NCI-H1417 (cell line): ENCODE data around the gene GPR15.
A peak's percentile ranks its signal among the peaks of the same experiment; 100 is the strongest.
"Not testable (repeated sequence)": the region's sequence is repeated elsewhere in the genome, so short reads cannot be mapped to it uniquely, and the experiment has no call there.

Experiments used
- DNase-seq, 3 experiments: peaks; one replicate each; lab custom pipeline; 2025; lab: John Stamatoyannopoulos, UW

The GPR15 gene

DNA sequence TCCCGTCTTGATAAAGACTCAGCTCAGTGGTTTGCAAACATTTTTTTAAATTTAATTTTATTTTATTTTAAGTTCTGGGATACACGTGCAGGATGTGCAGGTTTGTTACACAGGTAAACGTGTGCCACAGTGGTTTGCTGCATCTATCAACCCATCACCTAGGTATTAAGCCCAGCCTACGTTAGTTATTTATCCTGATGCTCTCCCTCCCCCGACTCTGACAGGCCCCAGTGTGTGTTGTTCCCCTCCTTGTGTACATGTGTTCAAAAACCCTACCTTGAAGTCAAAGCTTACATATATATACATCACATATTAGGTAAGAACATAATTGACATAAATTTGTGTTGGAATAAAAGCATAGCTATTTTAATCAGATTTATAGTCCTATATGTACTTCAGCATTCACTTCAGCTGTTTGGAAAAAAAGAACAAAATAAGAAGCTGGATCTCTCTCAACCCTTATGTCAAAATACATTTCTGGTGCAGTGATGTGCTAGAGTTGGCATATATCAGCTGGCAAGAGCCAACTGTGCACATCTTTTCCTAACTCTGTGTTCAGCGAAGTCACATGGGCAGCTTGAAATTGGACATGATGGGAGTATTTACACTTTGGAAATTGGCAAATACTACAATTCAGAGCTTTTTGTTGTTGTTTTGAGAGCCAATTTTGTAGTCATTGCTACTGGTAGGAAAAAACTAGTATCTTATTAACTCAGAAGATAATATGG is 26.5 kb downstream of the GPR15 start:
- no peak for DNase-seq

DNA sequence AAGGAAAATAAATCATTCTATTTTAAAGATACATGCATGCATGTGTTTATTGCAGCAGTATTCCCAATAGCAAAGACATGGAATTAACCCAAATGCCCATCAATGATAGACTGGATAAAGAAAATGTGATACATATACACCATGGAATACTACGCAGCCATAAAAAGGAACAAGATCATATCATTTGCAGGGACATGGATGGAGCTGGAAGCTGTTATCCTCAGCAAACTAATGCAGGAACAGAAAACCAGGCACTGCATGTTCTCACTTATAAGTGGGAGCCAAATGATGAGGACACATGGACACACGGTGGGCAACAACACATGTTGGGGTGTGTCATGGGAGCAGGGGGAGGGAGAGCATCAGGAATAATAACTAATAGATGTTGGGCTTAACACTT is 28.0 kb downstream of the GPR15 start:
- not testable (repeated sequence) for DNase-seq

DNA sequence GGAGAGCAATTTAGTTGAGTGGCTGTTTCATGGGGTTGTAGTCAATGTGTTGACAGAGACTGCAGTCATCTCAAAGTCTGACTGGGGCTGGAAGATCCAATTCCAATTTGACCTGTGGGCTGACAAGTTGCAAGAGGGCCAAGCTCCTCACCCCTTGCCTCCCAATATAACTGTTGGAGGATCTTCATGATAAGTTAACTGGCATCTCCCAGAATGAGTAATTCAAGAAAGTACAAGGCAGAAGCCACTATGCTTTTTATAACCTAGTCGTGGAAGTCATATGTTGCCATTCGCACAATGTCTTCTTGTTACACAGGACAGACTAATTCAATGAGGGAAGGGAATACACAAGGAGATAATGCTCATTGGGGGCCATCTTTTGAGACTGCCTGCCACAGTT is 29.1 kb downstream of the GPR15 start:
- no peak for DNase-seq

DNA sequence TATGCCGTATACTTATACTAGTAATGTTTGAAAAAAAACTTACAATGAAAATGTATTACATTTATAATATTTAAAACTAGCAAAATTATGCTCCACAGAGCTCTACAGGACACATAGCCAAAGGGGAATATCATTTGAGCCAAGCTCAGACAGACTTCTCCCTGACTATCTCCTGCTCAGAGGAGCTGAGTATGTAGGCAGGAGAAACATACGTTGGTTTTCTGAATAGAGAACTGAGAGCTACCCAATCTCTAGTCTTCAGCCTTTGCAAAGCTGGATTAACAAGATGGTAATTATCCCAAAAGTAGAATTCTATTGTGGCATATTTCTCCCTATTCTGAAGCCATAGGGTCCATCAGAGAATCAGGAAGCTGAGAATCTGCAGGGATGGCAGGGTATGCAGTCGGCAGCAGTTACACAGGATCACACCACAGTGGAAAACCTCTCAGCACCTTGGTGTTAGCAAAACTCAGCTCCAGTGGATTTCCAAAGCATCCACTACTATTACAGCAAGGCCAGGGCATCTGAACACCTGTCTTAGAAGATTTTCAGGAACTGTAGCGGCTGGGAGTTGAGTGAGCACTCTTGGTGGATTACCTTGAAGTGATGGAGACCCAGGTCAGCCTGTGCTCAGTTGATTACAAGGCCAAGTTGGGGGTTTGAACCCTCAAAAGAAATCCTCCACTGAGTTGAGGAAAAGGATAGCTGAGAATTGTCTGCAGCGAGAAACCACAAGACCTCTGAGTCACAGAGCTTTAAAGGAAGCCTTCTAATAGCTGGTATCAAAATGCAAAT is 30.1 kb downstream of the GPR15 start:
- DNase-seq, result no peak

DNA sequence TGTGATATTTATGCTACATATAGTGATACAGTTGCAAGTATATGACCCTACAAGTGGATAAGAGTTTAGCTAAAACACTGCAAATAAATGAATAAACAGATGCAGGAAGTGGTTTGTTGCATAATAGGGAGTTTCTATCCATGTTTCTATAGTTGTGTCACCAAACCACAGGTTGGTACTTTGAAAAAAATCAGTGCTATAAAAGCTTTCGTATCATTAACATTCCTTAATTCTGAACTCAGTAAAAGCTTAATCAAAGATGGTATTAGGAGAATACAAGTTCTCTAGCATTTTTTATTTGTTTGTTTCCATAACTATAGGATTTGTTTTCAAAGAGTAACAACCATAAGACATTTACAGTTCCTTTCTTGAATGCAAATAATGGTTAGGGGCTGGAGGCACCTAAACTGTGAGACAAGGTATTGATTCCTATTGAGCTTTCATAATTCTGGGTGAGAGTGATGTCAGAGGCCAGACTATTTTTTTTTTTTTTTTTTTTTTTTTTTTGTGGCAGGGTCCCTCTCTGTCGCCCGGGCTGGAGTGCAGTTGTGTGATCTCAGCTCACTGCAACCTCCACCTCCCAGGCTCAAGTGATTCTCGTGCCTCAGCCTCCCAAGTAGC is 32.0 kb downstream of the GPR15 start:
- DNase-seq, result no peak

DNA sequence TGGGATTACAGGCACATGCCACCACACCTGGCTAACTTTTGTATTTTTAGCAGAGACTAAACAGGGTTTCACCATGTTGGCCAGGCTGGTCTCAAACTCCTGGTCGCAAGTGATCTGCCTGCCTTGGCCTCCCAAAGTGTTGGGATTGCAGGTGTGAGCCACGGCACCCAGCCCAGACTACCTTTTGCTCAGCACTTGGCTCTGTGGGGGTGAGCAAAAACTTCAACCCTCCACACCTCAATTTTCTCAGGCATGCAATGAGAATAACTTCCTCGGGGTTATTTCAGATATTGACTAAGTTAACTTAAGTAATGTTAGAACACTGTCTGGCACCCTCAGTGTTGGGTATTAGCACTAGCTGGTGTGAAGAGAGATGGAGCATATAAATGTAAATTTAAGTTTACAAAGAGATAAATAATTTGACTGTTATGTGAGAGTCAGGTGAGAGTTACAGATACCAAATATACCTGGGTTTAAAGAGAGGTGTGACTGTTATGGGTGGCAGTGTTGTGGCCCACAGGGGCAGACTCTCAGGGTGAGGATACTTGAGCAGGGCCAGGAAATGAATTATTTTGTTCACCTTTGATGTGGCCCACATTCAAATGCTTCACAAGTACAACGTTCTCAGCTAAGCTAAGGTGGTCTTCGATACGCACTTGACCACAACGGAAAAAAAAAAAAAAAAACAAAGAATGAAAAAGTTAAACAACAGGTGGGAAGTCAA is 32.7 kb downstream of the GPR15 start:
- DNase-seq, result no peak

DNA sequence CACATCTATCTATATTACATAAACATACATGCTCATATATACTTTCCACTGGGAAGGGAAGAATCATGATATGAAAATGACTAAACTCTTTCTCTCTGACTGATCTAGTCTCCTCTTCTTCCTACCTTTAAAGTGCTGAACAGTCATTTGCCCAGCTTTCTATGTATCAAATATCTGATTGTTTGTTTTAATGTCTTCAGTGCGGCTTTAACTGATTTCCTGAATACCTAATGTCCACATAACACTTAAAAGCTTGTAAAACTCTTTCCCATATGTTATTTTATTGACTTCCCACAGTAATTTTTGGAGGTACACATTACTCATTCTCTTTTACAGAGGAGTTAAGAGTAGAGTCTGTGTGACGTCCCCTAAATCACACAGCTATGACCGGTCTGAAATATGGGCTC is 33.5 kb downstream of the GPR15 start:
- DNase-seq, result no peak

DNA sequence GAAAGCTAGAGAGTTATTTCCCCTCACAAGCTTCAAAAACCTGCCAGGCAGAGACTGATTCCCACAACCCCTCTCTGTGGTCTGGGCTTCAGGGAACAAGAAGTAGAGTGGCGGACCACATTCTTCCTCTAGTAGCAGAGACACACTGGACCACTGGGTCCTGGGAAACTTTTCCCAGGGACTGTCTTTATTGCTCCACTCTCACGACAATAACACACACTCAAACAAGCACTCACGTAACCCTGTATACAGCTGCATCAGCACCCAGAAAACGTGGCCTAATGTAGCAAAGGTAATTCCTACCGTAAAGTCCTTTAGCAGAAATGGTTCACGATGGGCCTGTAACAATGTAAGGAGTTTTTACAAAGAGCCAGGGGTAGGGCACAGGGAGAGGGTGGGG is 34.1 kb downstream of the GPR15 start:
- no peak for DNase-seq

DNA sequence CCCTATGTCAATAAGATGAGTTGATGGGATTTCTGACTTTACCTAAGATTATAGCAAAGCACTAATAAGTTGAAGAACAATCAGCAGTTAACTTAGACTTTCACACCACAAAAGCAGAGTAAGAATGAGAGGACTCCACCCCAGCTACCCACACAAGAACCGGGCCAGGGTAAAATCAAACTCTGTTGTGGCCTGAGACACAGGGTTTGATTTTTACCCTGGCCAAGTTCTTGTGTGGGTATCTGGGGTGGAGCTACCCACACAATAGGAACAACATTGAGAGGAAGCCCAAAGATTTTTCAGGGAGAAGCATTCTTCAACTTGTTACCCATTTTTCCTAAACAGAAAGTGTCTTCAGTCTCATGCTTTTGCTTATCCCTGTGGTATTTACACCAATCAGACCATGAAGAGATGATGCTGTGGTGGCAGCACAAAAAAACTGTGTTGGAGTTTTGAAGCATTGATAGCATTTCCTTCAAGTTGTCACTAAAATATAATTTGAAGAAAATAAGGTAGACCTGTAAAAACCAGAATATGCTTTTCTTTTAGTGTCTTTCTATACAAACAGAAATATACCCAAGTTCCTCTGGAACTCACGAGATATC is 36.0 kb downstream of the GPR15 start:
- no peak for DNase-seq

DNA sequence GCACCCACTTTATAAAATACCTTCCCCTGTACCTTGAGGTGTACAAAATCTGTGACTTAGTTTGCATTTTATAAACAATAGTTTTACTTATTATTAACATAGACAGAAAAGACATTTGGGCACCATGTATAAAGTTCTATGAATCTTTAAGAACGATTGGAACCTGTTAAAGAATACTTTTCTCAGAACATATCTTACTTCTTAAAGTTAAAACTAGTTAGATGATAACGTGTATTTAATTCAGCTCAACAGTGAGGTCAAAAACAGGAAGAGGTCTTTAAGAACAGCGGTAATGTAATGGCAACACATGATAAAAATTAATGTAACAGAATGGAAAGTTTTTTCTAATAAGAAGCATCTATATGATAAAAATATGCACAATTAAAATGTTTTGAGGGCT is 36.6 kb downstream of the GPR15 start:
- no peak for DNase-seq

DNA sequence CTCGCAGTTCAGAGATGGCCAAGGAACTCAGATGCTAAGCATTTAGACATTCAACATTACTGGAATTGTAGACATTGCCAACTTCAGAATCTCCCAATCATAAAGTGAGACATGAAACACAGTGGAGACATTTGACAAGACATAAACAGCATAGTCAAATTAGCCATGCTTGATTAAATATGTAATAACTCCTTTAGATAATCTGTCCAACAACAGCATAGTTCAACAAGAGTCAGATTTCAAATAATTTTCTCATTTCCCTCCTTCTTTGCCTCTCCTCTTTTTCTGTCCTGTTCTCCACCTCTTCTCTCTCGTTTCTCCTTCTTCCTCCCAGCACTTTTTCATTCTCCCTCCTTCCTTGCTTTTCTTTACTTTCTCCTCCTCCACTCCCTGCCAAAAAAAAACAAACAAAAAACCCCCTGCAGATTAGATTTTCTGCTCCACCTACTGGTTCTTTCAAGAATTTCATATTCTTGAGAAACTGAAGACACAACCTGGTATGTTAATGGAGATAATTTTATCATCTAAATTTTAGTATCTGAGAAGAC is 41.5 kb downstream of the GPR15 start:
- peak in 1 of 3 experiments; percentile 13 for DNase-seq

DNA sequence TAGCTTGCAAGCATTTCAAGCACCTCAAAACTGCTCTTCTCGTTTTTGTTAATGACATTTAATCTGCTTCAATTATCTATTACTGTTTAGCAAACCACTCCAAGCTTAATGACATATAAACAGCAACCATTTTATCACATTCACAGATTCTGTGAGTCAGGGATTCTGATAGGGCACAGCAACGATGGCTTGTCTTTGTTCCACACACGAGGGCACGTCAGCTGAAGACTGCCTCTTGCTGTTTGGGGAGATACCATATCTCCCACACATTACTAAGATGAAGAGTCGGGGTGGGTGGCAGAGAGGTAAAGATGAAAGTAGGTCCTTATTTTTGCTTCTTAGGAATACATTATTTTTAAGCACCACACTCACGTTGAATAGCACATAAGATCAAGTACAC is 42.4 kb downstream of the GPR15 start:
- peak in 2 of 3 experiments; percentile 1 to 23 for DNase-seq

DNA sequence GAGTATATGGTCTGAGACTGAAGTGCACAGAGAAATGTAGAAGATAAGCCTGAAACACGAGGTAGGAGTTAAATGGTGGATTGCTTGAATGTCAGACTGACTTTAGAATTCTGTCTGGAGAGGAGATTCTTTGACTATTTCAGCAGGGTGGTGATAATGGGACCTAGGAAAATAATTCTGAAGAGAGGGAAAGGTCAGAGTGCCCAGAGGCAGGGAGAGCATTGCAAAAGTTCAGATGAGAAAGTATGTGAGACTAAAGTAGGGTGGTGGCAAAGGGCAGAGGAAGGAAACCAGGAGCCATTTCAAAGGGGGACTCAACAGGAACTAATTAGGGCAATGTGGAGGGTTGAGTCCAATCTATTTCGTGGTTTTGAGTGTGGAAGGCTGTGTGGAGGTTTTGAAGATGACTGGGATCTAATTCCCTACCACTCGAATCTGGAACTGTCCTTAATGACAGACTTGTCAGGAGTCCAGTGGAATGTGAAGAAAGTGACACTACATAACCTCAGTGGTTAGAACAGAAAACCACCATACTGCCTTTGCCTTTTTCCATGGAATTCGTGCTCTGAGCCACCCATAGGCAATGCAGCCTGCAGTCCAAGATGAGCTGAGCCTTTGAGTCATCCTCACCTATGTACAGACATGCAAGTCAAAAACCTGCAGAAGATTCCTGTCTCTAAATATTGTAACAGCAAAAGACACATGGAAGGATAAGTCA is 45.6 kb downstream of the GPR15 start:
- DNase-seq, result no peak

DNA sequence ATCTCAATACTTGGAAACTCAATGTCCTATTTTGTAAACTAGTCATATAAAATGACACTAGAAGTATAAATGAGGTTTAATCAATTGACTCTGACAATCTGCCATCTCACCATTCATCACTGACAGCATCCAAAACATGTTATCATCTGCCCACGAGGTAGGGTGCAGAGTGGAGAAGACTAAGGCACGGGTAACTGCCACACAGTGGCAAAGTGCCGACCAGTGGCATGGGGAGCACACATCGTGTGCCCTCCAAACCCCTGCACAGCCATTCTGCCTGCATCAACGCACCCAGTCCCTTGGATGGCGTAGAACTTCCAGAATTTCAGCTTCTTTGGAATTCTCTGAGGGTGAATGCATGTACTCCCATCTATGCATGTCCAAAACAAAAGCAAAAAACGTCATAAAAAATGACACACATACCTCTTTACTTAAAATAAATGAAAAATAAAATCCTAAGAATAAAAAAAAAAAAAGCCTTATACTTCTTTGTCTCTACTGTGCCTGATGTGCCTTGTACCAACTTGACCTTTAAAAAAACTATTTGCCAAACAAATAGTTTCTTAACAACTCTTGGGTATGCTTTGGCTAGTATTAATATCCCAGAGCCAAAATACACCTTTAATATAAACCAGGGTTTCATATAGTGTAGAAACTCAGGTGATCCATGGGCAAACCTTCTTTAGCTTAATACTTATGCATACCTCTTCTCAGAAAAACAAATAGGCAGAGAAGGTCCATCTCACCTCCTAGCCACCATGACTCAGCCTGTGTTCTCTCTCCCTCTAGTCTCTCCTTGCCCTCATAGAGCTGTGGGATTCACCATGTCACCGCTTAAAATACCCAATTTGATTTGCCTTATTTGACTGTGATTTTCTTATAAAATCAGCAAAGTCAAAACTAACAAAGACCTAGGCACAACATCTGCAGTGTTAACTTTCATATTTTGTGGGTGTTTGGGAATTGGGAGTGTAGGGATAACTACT is 48.9 kb downstream of the GPR15 start:
- DNase-seq, result no peak

DNA sequence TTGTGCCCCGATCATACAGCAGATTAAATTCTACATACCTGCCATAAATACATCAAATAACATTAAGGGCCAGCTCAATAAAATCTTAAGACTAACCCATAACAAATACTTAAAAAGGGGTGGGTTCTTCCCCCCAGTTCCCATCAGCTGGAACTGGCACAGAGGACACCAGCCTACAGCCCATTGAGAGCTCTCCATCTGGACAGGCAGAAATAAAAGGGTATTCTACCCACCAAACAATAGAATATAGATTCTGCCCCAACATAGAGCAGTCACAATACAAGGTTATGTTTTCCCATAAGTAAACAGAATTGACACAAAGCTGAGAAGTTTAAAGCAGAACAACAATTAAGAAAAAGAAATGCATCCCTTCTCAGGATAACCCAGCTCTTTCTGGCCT is 49.7 kb downstream of the GPR15 start:
- no peak for DNase-seq

DNA sequence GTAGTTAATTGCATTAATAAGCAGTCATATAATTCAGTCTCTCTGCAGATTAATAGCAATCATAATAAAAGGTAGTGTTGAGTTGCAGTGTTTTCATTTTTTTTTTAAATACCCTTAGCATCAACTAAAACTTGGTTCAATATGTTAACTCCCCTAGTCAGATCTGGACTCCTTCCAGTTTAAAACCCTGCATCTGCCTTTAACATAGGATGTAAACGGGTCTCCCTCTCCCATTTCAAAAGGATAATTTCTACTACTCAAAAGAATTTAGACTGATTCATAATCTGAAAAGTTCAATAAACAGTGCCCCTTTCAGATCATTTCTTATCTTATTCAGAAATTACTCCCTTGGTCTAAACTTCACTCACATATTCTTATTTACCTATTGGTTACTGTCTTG is 50.3 kb downstream of the GPR15 start:
- no peak for DNase-seq

DNA sequence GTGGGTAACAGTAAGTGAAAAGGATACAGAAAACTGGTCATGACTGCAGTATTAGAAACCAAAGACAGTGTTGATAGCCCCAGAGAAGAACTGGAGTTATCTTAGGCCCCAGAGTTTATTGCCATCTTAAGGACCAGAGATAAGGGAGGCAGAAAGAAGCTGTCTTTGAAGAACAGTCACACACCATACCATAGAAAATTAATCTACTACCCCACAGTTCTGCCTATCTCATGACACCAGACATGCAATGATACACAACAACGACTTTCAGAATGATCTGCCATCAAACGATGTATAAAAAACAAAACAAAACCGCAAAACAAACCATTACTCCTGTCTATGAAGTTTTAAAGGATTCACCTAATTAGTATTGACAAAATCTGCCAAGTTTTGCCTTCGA is 52.0 kb downstream of the GPR15 start:
- DNase-seq, result no peak
